ENCODE data around the gene MIER2.

The MIER2 gene

DNA sequence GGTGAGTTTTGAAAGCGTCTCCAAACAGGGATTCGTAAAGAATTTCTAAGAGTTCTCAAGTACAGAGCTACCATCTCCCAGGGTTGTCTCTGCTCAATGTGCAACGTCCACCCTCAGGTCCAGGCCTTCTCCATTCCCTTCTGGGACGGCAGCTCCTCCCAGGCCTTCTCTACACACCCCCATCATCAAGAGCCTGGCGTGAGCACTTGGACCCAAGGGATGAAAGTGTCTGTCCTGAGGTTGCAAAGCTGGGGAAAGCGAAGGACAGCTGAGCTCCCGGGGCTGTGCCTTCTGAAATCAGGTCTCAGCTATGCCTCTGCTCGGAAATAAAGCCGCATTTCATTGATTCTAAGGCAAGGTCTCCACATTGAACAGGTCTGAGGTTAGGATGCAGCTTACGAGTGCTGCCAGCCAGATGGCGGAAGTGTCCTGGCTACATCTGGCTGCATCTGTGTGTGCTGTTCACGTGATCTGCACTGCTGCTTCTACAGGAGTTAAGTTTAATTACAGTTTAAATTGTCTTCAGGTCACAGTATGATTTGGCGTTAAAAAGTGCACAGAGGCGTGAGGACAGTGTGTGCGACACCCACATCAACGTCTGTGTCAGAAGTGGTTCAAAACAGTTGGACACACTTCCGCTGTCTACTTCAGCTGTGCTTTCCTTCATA lies 27.0 kb upstream of the MIER2 start:
- DNase-seq (ENCODE audit: low spot score), result no peak
- in situ Hi-C loops (cut with MboI; ENCODE audit: low sequenced_read_pairs, unreplicated experiment), result no loop called here
- TF ChIP-seq, protein P1, sequence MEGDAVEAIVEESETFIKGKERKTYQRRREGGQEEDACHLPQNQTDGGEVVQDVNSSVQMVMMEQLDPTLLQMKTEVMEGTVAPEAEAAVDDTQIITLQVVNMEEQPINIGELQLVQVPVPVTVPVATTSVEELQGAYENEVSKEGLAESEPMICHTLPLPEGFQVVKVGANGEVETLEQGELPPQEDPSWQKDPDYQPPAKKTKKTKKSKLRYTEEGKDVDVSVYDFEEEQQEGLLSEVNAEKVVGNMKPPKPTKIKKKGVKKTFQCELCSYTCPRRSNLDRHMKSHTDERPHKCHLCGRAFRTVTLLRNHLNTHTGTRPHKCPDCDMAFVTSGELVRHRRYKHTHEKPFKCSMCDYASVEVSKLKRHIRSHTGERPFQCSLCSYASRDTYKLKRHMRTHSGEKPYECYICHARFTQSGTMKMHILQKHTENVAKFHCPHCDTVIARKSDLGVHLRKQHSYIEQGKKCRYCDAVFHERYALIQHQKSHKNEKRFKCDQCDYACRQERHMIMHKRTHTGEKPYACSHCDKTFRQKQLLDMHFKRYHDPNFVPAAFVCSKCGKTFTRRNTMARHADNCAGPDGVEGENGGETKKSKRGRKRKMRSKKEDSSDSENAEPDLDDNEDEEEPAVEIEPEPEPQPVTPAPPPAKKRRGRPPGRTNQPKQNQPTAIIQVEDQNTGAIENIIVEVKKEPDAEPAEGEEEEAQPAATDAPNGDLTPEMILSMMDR (IDR thresholded peaks at IDR 0.05; ENCODE audit: borderline replicate concordance, control extremely low read depth, extremely low read depth, insufficient read depth, missing control alignments), result no peak

DNA sequence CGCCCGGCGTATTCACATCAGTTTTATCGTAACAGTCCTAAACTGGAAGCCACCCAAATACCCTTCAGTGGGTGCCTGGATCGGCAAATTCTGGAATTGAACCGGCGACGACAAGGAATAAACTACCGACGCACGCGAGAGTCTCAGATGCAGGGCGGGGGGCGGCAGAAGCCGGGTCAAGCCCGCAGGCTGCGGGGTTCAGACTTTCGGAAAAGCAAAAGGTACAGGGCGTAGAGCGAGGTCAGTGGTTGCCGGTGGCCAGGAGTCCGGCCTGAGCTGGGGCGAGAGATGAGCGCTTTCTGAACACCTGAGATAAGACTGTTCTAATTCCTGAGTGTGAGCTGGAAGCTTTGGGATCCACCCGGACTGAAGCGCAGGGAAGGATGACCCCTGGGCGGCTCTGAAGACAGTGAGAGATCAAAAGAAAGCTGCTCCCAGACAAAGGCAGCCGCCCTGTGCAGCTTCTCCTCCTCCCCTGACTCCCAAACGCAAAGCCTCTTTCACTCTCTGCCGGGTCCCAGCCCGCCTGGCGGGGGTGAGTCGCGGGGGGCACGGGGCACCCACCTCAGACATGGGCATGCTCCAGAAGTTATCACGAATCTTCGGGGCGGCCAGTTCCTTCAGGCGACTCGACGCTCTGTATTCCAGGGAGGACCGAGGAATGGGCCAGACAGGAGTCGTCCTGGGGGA lies 26.2 kb upstream of the MIER2 start:
- in situ Hi-C loops (cut with MboI; ENCODE audit: low sequenced_read_pairs, unreplicated experiment), result no loop called here
- TF ChIP-seq, protein P1 (IDR thresholded peaks at IDR 0.05; ENCODE audit: borderline replicate concordance, control extremely low read depth, extremely low read depth, insufficient read depth, missing control alignments), result no peak

DNA sequence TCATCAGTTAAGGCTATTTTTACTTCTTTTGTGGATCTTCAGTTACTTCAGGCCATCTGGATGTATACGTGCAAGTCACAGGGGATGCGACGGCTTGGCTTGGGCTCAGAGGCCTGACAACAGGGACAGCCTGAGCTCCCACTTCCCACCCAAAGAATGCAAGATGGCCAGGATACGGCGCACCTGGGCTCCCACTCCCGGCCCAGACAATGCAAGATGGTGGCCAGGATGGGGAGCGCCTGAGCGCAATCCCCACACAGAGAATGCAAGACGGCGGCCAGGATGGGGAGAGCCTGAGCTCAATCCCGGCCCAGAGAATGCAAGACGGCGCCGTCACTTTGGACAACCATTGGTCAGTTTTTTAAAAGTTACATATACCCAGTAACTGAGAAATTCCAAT lies 25.3 kb upstream of the MIER2 start:
- in situ Hi-C loops (cut with MboI; ENCODE audit: low sequenced_read_pairs, unreplicated experiment), result no loop called here
- TF ChIP-seq, protein P1 (IDR thresholded peaks at IDR 0.05; ENCODE audit: borderline replicate concordance, control extremely low read depth, extremely low read depth, insufficient read depth, missing control alignments), result no peak
- no peak for DNase-seq (ENCODE audit: low spot score)

More for the DNA sequence above, 26.2 kb upstream of the MIER2 start:
- DNase-seq (ENCODE audit: low spot score), result no peak

DNA sequence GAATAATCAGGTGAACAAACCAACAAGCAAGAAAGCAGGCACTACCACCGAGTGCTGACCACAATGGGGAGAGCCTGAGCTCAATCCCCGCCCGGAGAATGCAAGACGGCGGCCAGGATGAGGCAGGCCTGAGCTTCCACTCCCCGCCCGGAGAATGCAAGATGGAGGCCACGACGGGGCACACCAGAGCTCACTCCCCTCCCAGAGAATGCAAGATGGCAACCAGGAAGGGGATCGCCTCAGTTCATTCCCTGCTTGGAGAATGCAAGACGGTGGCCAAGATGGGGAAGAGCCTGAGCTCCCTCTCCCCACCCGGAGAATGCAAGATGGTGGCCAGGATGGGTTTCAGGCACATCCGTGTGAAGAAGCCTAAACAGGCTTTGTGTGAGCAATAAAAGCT lies 24.7 kb upstream of the MIER2 start:
- in situ Hi-C loops (cut with MboI; ENCODE audit: low sequenced_read_pairs, unreplicated experiment), result no loop called here
- TF ChIP-seq, protein P1 (IDR thresholded peaks at IDR 0.05; ENCODE audit: borderline replicate concordance, control extremely low read depth, extremely low read depth, insufficient read depth, missing control alignments), result no peak
- no peak for DNase-seq (ENCODE audit: low spot score)

DNA sequence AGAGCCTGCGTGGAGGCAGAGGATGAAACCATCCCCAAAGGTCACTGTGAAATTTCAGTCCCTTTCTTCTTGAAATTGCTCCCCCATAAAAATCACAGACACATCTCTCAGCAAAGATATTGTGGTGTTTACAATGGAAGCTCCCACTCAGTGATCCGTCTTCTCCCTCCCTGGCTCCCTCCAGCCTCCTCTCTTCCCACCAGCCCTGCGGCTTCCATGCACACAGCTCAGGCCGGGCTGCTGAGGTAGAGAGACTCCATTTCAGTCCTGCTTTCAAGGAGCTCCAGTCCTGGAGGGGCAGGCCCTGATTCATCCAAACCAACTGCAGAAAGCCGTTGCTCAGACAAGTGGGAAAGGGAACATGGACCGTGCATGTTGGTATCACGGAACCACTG lies 24.0 kb upstream of the MIER2 start:
- no peak for DNase-seq (ENCODE audit: low spot score)
- TF ChIP-seq, protein P1 (IDR thresholded peaks at IDR 0.05; ENCODE audit: borderline replicate concordance, control extremely low read depth, extremely low read depth, insufficient read depth, missing control alignments), result no peak
- in situ Hi-C loops (cut with MboI; ENCODE audit: low sequenced_read_pairs, unreplicated experiment), result no loop called here

DNA sequence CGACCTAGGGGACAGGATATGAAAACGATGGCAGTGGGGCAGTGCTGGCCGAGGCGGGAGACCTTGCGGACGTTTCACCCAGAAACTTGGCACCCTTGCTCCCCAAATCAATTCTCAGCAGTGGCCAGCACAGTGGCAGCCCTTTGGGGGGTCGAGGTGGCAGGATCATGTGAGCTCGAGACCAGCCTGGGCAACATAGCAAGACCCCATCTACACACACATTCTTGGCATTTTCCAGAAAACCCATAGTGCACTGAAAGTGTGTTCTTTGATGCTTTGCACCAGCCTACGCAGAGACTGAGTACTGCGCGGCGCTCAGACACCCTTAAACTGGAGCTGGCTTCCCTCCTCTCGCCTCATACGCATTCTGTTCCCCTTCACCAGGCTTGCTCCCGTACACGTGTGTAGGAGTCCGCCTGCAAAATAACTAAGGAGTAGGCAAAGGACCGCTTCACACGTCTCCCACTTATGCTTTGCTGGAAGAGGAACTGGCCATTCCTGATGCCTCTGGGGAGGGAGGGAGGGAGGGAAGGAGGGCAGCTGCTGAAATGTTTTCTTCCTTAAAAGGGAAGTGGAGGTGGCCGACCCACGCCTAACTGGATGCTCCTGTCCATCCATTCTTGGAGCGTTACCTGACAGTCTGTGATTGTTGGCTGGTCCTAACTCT lies 23.5 kb upstream of the MIER2 start:
- TF ChIP-seq, protein P1 (IDR thresholded peaks at IDR 0.05; ENCODE audit: borderline replicate concordance, control extremely low read depth, extremely low read depth, insufficient read depth, missing control alignments), result no peak
- in situ Hi-C loops (cut with MboI; ENCODE audit: low sequenced_read_pairs, unreplicated experiment), result no loop called here
- DNase-seq (ENCODE audit: low spot score), result no peak
